GM21526 (cell line): Measurements from ENCODE around the gene SEC23IP.

ENCODE experiments used
- ATAC-seq: cut with Tn5 transposase; IDR thresholded peaks from one replicate; pipeline ENCODE4 v1.9.1; 2021; ENCODE audit warnings: moderate library complexity; ENCODE audit not compliant: unreplicated experiment, low FRiP score

SEC23IP gene

GRCh38 chr10:119932631-119933030 lies 40.1 kb downstream of the SEC23IP start:
- no peak for ATAC-seq

DNA sequence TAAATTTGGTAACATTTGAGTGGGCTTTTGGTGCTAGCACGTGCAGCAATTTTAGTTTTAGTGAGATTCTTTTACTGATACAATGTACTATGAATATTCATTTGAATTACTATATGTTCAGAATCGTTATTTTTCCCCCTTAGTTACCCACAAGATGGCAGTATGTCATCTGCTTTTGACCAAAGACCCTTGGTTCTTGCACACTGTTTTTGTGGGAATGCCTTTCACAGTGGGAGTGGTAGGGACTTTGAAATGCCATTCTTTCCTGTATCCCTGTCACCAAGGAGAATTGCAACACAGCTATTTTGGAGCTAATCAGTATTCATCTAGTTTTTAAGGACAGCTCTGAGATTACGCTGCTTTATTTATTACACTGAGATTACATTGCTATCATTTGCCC lies 40.6 kb downstream of the SEC23IP start:
- ATAC-seq = no peak

GRCh38 chr10:119940487-119940886 lies 48.0 kb downstream of the SEC23IP start:
- ATAC-seq = no peak

- ATAC-seq = no peak
Measured at GRCh38 chr10:119942973-119943372, 50.4 kb downstream of the SEC23IP start.

DNA sequence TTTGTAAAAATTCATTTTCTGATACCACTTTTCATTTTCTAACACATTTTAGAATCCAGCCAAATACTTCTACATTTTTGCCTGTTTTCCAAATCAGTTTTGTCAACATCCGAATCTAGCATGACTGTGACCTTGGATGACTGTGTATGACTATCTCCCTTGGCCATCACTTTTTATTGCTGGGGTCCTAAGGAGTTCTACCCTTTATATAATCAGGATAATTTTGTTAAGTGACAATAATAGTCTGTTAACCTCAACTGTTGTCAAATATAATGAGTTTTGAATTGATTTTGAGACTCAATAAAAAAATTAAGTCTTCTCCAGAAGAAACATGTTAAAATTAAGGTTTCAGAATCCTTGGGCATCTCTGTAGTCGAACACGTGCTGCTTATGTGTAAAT lies 53.3 kb downstream of the SEC23IP start:
- no peak for ATAC-seq

GRCh38 chr10:119947300-119947699 lies 54.8 kb downstream of the SEC23IP start:
- ATAC-seq = no peak

DNA sequence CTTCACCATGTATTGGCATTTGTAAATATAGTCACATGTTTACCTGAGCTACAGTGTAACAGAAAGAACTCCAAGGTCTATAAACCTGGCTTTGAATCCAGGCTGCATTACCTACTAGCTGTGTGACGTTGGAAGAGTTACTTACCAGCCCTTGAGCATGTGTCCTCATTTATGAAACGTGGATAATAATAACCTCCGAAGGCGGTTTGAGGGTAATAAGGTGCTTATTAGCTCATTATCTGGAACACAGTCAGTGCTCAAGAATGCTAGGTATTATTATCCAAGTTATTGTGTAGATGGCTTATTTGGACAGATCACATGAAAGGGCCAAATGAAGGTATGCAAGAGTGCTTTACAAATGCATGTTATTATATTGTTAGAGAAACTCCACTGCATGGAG lies 64.9 kb downstream of the SEC23IP start:
- no peak for ATAC-seq

DNA sequence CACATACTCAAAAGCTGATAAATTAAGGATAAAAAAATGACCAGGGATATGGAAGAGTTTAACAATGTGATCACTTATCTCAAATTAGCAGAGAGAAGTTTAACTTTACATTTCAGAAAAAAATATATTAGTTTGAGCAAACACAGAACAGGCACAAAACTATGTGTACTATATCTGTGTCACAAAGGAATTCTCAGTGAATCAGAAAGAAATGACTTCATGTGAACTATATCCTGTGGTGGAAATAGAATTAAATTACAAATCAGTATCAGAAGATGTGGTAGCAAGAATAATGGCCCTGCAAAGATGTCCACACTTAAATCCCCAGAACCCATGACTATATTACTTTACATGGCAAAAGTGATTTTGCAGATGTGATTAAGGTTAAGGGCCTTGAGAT lies 70.3 kb downstream of the SEC23IP start:
- ATAC-seq = no peak

GRCh38 chr10:119967066-119967465 lies 74.5 kb downstream of the SEC23IP start:
- ATAC-seq = no peak

GRCh38 chr10:119969609-119970008 lies 77.1 kb downstream of the SEC23IP start:
- ATAC-seq = no peak

DNA sequence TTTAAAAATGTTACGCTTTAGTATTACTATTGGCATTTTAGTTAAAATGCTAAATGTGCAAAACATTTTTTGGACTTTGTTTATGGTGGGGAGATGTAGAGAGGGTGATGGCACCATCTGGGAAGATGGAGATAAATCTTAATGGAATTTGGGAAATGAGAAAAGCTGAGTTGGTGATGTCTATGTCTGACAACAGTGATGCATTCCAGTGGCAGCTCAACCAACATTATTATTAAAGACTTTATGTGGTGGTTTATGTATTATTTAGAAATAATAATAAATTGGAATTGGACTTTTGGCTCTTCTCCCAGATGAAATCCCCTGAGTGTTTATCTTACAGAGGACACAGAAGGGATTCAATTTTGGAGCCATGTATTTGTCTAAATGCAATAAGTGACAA lies 77.6 kb downstream of the SEC23IP start:
- ATAC-seq = no peak

DNA sequence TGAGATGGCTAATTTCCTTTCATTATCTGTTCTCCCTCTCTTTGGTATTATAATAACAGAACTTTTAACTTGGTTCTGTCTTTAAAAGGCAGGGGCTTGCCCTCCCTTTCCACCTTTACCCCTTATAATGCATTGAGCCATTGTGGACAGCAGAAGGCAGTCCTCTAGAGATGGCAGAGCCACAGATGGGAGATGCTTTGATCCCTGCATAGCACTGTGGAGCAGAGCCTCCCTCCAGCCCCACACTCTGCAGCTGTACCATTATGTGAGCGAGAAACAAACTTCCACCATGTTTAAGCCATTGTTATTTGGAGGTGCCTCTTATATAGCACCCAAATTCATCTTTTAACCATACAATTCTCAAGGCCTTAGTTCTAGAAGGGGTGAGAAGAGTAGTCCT lies 78.4 kb downstream of the SEC23IP start:
- no peak for ATAC-seq

DNA sequence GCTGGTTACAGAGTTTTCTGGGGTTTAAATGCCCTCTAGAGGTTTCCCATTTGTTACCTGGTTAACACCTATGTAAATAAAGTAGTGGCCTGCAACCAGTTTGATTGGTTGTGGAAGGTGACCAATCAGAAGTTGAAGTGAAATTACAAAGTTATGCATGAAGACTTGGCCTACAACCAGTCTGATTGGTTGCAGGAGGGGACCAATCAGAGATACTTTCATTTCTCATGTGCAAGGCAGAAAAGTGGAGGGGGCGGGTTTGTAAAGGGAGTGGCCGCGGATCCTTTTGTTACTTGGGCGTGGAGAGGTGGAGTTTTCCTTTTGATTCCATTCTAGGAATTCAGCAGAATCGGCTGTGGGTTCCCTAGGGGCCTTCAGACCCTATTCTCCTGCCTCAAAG lies 80.8 kb downstream of the SEC23IP start:
- ATAC-seq = no peak

DNA sequence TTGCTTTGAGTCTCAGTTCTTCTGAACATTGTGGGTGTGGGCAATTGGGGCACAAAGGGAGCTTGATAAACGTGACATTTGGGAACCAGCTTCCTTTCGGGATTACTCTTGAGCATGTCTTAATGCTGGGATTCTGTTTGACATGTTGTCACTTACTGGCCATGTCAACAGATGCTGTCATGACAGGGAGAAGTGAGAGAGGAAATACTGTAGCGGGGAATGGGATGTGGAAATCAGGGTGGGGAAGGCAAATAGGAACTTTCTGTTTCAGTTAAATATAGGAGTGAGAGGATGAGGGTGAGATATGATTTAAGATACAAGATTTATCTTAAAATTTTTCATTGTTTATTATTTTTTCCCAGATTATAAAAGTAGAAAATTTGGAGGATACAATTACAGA lies 83.9 kb downstream of the SEC23IP start:
- no peak for ATAC-seq

DNA sequence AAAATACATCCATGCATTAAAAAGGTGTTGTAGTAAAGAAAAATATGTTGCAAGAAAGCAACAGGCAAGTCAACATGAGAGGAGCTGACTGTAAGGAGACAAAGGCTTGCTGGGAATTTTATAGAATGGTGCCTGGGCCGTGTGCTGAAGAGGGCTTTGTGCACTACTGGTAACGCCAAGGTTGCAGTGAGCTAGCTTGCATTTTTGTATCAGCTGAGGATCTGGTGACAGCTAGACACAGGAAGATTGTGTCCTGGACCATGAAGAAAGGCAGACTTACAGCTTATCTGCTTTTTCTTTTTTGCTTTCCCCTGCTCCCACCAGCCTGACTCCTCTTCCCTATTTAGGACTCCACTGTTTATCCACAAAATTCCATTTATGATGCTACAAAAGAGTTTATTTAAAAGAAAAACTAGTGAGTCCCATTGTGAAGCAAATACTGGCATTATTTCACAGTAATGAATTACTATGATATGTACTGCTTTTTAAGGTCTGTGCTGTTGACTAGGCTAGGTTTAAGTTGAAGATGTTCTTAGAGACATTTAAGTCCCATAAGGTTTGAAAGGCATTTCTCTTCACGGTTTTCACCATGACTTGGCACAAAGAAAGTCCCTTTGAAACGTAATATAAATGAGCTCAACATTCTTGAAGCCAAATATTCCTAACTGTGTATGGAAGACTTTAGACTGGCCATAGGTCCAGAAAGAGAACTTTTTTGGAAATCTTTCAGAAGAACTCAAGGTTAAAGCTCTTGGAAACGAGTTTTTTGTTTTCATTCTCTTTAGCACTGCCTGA lies 88.6 kb downstream of the SEC23IP start:
- no peak for ATAC-seq

GRCh38 chr10:119981826-119982225 lies 89.3 kb downstream of the SEC23IP start:
- no peak for ATAC-seq

DNA sequence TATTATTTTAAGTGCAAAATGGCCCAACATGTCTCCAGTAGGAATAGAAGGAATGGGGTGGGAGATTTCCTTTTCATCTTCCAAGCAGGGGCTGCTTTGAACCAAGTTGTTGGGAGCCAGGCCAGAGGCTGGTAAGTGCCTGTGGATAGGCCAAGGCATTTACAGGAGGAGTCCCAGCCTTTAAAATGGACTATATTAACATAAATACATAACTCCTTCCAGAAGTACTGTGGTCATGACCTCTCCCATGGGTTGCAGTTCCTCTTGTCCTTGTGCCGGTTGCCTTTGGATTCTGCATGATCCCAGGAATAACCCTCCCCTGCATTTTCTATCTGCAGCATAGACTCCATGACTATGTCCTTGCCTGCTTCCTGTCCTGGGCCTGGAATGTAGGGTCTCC lies 95.8 kb downstream of the SEC23IP start:
- no peak for ATAC-seq

DNA sequence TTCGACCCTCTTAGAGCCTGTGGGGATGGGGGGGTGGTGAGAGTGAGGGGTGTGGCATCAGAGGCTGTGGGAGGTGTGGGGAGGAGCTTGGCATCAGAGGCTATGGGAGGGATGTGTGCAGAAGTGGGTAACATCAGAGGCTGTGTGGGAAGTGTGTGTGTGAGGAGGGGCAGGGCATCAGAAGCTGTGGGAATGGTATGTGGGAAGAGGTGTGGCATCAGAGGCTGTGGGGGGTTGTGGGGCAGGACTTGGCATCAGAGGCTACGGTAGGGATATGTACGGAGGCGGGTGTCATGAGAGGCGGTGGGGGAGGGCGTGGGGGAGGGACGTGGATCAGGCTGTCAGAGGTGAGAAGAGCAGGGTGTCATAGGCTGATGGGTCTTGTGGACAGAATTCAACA lies 97.4 kb downstream of the SEC23IP start:
- no peak for ATAC-seq

DNA sequence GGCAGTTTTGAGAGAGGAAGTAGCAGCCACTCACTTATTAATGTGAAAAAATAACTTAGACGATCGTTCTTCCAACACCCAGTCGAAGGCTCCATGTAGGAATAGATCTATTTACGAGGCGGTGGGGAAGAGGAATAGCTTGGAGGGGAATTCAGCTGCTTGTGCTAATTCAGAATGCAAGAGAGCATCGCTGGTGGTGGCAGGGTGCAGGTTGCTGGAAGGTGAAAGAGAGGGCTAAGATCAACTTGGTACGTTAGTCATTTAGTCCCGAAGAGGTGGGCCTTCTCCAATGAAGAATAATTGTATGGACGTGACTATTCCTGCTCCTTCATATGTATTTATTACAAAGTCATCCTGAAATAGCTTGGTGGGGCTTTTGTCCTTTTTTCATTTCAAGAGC lies 98.5 kb downstream of the SEC23IP start:
- no peak for ATAC-seq

DNA sequence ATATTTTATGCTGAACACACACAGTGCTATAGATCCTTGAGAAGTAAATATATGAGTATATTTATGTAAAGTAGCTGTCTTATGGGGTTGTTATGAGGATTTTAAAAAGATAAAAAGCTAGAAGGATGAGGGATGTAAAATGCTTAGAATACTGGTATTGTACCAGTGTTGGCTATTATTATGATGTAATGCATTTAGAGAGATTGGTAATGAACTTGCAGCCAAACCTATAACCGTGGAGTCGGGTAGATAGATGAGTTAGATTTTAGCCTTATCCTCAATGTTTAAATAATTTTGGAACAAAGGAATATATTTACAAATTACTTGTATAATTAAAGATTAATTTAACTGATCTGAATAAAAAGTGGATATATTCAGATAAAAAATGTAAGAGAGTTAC lies 99.3 kb downstream of the SEC23IP start:
- no peak for ATAC-seq
